NT2/D1 (cell line): ENCODE results near the gene PTPRN2.

Experiments
- SUZ12 ChIP-seq: IDR thresholded peaks from 2 replicates; pipeline ENCODE4 v1.6.1; 2011; ENCODE audit not compliant: insufficient read length, insufficient read depth; ENCODE audit errors: extremely low read depth
- YY1 ChIP-seq: IDR thresholded peaks from 2 replicates; pipeline ENCODE4 v1.6.1; 2011; ENCODE audit not compliant: insufficient read length, insufficient read depth
- ZNF274 ChIP-seq: IDR thresholded peaks from 2 replicates; pipeline ENCODE4 v1.6.1; 2011; ENCODE audit warnings: mild to moderate bottlenecking, low read depth, low read length

- TF ChIP-seq YY1 = no peak
- TF ChIP-seq ZNF274 = no peak
- no peak for TF ChIP-seq SUZ12
Measured at GRCh38 chr7:158439035-158439434, 148.6 kb downstream of the PTPRN2 start.
